HEK293 (cell line): ENCODE data around the gene GALNT10.

Source experiments
- CTCF ChIA-PET: fragments of 350-600 bp; formaldehyde crosslinking; extraction: SDS; loops from one replicate; lab custom pipeline; 2021; ENCODE audit warnings: antibody characterized with exemption; lab: Yijun Ruan, JAX
- POLR2A ChIA-PET: fragments of 300-600 bp; formaldehyde crosslinking; extraction: SDS; loops from one replicate; lab custom pipeline; 2020; ENCODE audit warnings: antibody characterized with exemption, inconsistent platforms; lab: Yijun Ruan, JAX
- H3K27ac ChIP-seq: fragments of 200-500 bp; sonication (Bioruptor generic); 2 replicates; pipeline ENCODE4 v1.5.1; 2014; ENCODE audit warnings: low read depth, low read length, control low read depth, inconsistent platforms; ENCODE audit errors: extremely low read depth
- H3K36me3 ChIP-seq, 2 experiments: fragments of 200-500 bp in 1 of 2; sonication (Bioruptor generic) in 1 of 2; 1 replicate in 1 of 2; 2 replicates in 1 of 2; pipeline ENCODE4 v1.5.1; 2014 to 2017; ENCODE audit warnings: inconsistent platforms in 2 of 2, low read length in 2 of 2; ENCODE audit not compliant: control insufficient read depth in 2 of 2, insufficient read depth in 1 of 2
- H3K4me1 ChIP-seq: fragments of 200-500 bp; sonication (Bioruptor generic); 2 replicates; pipeline ENCODE4 v1.5.1; 2014; ENCODE audit warnings: mild to moderate bottlenecking, low read length, inconsistent platforms; ENCODE audit not compliant: control insufficient read depth, insufficient read depth
- H3K4me3 ChIP-seq: 2 replicates; pipeline ENCODE4 v1.5.1; 2011; ENCODE audit warnings: low read depth, mild to moderate bottlenecking, control low read depth, low read length, moderate library complexity
- H3K9me3 ChIP-seq: fragments of 200-500 bp; sonication (Bioruptor generic); 2 replicates; pipeline ENCODE4 v1.5.1; 2014; ENCODE audit warnings: low read depth, low read length, inconsistent platforms; ENCODE audit not compliant: control insufficient read depth, insufficient read depth
- GLIS2 ChIP-seq: fragments of 450-650 bp; formaldehyde crosslinking; IDR thresholded peaks from 2 replicates; pipeline ENCODE4 v1.5.1; 2016; ENCODE audit warnings: missing biosample characterization, missing genetic modification characterization
- MZF1 ChIP-seq: fragments of 450-650 bp; formaldehyde crosslinking; IDR thresholded peaks from 2 replicates; pipeline ENCODE4 v1.5.1; 2017; ENCODE audit warnings: missing biosample characterization, missing genetic modification characterization, borderline replicate concordance
- ZFP37 ChIP-seq: fragments of 450-650 bp; formaldehyde crosslinking; IDR thresholded peaks from 2 replicates; pipeline ENCODE4 v1.5.1; 2016; ENCODE audit warnings: missing biosample characterization, missing genetic modification characterization
- ZFP69B ChIP-seq: fragments of 450-650 bp; formaldehyde crosslinking; IDR thresholded peaks from 2 replicates; pipeline ENCODE4 v1.5.1; 2016; ENCODE audit warnings: missing biosample characterization, missing genetic modification characterization
- ZNF138 ChIP-seq: fragments of 450-650 bp; formaldehyde crosslinking; IDR thresholded peaks from 2 replicates; pipeline ENCODE4 v1.5.1; 2016; ENCODE audit warnings: missing biosample characterization, missing genetic modification characterization, borderline replicate concordance
- ZNF155 ChIP-seq: fragments of 450-650 bp; formaldehyde crosslinking; IDR thresholded peaks from 2 replicates; pipeline ENCODE4 v1.5.1; 2016; ENCODE audit warnings: missing biosample characterization, missing genetic modification characterization
- ZNF175 ChIP-seq: fragments of 450-650 bp; formaldehyde crosslinking; IDR thresholded peaks from 2 replicates; pipeline ENCODE4 v1.5.1; 2016; ENCODE audit warnings: missing biosample characterization, missing genetic modification characterization
- ZNF248 ChIP-seq: fragments of 450-650 bp; formaldehyde crosslinking; IDR thresholded peaks from 2 replicates; pipeline ENCODE4 v1.5.1; 2017; ENCODE audit warnings: missing biosample characterization, missing genetic modification characterization
- ZNF292 ChIP-seq: fragments of 450-650 bp; formaldehyde crosslinking; IDR thresholded peaks from 2 replicates; pipeline ENCODE4 v1.5.1; 2016; ENCODE audit warnings: low read depth, missing biosample characterization, missing genetic modification characterization, borderline replicate concordance
- ZNF394 ChIP-seq: fragments of 450-650 bp; formaldehyde crosslinking; IDR thresholded peaks from 2 replicates; pipeline ENCODE4 v1.5.1; 2016; ENCODE audit warnings: missing biosample characterization, missing genetic modification characterization, mild to moderate bottlenecking, moderate library complexity, borderline replicate concordance
- ZNF561 ChIP-seq: fragments of 450-650 bp; IDR thresholded peaks from 2 replicates; pipeline ENCODE4 v1.5.1; 2018; ENCODE audit warnings: missing biosample characterization, missing genetic modification characterization, borderline replicate concordance
- ZNF600 ChIP-seq: fragments of 450-650 bp; formaldehyde crosslinking; IDR thresholded peaks from 2 replicates; pipeline ENCODE4 v1.5.1; 2016; ENCODE audit warnings: missing biosample characterization, missing genetic modification characterization
- ZNF777 ChIP-seq: fragments of 450-650 bp; formaldehyde crosslinking; IDR thresholded peaks from 2 replicates; pipeline ENCODE4 v1.5.1; 2017; ENCODE audit warnings: missing biosample characterization, missing genetic modification characterization, borderline replicate concordance
- TF ChIP-seq, protein P1 (sequence below): fragments of 450-650 bp; formaldehyde crosslinking; IDR thresholded peaks from 2 replicates; pipeline ENCODE4 v1.5.1; 2016; ENCODE audit warnings: missing biosample characterization, missing genetic modification characterization
- TF ChIP-seq, protein P2 (sequence below): fragments of 450-650 bp; formaldehyde crosslinking; IDR thresholded peaks from 2 replicates; pipeline ENCODE4 v1.5.1; 2016; ENCODE audit warnings: missing biosample characterization, missing genetic modification characterization
- TF ChIP-seq, protein P3 (sequence below): fragments of 450-650 bp; formaldehyde crosslinking; IDR thresholded peaks from 2 replicates; pipeline ENCODE4 v1.5.1; 2016; ENCODE audit warnings: missing biosample characterization, missing genetic modification characterization
- TF ChIP-seq, protein P4 (sequence below): fragments of 450-650 bp; formaldehyde crosslinking; IDR thresholded peaks from 2 replicates; pipeline ENCODE4 v1.5.1; 2016; ENCODE audit warnings: missing biosample characterization, missing genetic modification characterization
- TF ChIP-seq, protein P5 (sequence below): fragments of 450-650 bp; formaldehyde crosslinking; optimal IDR thresholded peaks from 2 replicates; pipeline ENCODE3; 2016; ENCODE audit warnings: missing biosample characterization, mild to moderate bottlenecking, missing genetic modification characterization
- TF ChIP-seq, protein P6 (sequence below): fragments of 450-650 bp; formaldehyde crosslinking; IDR thresholded peaks from 2 replicates; pipeline ENCODE4 v1.5.1; 2016; ENCODE audit warnings: missing biosample characterization, missing genetic modification characterization, low read depth
- TF ChIP-seq, protein P7 (sequence below): fragments of 450-650 bp; formaldehyde crosslinking; IDR thresholded peaks from 2 replicates; pipeline ENCODE4 v1.5.1; 2017; ENCODE audit warnings: missing biosample characterization, missing genetic modification characterization

GALNT10 gene

DNA sequence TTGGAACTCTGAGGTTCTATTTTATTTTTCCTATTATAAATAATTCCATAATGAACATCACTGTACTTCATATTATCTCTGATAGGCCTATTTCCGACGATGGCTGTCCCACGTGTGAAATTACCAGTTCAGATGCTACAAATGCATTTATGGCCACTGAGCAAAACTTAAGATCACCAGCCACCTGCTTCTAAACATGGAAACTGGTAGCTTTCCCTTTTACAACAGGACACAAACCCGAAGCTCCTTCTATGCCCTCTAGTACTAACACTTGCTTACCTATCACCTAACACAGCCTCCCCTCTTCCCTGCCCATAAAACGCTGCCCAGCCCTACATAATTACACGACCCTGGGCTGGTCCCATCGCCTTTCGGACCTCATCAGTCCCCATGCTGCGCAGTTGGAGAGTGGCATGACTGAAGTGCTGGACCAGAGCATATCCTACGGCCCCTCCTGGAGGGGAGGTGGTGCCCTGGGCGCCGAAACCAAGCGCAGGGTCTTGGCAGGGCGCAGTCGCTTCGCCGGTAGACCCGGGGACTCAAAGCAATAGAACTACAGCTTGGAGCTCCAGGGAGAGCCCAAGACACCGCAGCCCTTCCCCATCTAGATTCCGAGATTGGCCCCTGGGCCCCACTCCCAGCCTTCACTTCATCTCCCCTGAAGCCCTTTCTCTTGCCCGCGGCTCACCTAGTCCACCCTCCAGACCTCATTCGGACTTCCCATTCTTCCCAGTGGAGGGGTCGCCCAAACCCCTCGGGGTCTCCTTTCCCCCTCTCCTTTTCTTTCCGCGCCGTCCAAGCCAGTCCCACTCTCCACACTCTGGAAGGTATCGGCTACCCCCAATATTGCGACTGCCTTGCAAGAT, 254.3 kb downstream of the GALNT10 start:
- Histone ChIP-seq H3K27ac (peak overlapping the region; percentile 65), H3K4me3 (peak overlapping the region; percentile 88), H3K36me3 (peaks cover 8 to 35% of the 10 kb centered on the region in 2 experiments; a peak in 2 of 3 replicates), H3K9me3 (no peaks in the 10 kb centered on the region), H3K4me1 (peaks cover 12% of the 10 kb centered on the region; the same call in 1 of the 2 replicates)
- POLR2A ChIA-PET = no interaction called here
- CTCF ChIA-PET = no interaction called here
- TF ChIP-seq ZNF777 (tag by site-specific recombination) (0 out of 2 replicates have a peak, but pooled peaks have one; percentile 27), ZFP37 (tag by site-specific recombination) (no peak), ZNF292 (tag by site-specific recombination) (no peak), ZNF155 (tag by site-specific recombination) (no peak), ZNF600 (tag by site-specific recombination) (peak; percentile 92), MZF1 (tag by site-specific recombination) (no peak), ZNF394 (tag by site-specific recombination) (no peak), ZFP69B (tag by site-specific recombination) (peak; percentile 64; the same call in 1 of the 2 replicates), ZNF561 (no peak), ZNF175 (tag by site-specific recombination) (no peak), GLIS2 (tag by site-specific recombination) (peak; percentile 64), ZNF138 (tag by site-specific recombination) (no peak), ZNF248 (tag by site-specific recombination) (no peak)
- TF ChIP-seq, protein P1, sequence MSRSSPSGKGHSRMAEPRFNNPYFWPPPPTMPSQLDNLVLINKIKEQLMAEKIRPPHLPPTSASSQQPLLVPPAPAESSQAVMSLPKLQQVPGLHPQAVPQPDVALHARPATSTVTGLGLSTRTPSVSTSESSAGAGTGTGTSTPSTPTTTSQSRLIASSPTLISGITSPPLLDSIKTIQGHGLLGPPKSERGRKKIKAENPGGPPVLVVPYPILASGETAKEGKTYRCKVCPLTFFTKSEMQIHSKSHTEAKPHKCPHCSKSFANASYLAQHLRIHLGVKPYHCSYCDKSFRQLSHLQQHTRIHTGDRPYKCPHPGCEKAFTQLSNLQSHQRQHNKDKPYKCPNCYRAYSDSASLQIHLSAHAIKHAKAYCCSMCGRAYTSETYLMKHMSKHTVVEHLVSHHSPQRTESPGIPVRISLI (tag by site-specific recombination) = no peak
- TF ChIP-seq, protein P2, sequence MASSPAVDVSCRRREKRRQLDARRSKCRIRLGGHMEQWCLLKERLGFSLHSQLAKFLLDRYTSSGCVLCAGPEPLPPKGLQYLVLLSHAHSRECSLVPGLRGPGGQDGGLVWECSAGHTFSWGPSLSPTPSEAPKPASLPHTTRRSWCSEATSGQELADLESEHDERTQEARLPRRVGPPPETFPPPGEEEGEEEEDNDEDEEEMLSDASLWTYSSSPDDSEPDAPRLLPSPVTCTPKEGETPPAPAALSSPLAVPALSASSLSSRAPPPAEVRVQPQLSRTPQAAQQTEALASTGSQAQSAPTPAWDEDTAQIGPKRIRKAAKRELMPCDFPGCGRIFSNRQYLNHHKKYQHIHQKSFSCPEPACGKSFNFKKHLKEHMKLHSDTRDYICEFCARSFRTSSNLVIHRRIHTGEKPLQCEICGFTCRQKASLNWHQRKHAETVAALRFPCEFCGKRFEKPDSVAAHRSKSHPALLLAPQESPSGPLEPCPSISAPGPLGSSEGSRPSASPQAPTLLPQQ (tag by site-specific recombination) = peak; percentile 57; the same call in 1 of the 2 replicates
- TF ChIP-seq, protein P3, sequence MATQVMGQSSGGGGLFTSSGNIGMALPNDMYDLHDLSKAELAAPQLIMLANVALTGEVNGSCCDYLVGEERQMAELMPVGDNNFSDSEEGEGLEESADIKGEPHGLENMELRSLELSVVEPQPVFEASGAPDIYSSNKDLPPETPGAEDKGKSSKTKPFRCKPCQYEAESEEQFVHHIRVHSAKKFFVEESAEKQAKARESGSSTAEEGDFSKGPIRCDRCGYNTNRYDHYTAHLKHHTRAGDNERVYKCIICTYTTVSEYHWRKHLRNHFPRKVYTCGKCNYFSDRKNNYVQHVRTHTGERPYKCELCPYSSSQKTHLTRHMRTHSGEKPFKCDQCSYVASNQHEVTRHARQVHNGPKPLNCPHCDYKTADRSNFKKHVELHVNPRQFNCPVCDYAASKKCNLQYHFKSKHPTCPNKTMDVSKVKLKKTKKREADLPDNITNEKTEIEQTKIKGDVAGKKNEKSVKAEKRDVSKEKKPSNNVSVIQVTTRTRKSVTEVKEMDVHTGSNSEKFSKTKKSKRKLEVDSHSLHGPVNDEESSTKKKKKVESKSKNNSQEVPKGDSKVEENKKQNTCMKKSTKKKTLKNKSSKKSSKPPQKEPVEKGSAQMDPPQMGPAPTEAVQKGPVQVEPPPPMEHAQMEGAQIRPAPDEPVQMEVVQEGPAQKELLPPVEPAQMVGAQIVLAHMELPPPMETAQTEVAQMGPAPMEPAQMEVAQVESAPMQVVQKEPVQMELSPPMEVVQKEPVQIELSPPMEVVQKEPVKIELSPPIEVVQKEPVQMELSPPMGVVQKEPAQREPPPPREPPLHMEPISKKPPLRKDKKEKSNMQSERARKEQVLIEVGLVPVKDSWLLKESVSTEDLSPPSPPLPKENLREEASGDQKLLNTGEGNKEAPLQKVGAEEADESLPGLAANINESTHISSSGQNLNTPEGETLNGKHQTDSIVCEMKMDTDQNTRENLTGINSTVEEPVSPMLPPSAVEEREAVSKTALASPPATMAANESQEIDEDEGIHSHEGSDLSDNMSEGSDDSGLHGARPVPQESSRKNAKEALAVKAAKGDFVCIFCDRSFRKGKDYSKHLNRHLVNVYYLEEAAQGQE (tag by site-specific recombination) = peak; percentile 82
- TF ChIP-seq, protein P4, sequence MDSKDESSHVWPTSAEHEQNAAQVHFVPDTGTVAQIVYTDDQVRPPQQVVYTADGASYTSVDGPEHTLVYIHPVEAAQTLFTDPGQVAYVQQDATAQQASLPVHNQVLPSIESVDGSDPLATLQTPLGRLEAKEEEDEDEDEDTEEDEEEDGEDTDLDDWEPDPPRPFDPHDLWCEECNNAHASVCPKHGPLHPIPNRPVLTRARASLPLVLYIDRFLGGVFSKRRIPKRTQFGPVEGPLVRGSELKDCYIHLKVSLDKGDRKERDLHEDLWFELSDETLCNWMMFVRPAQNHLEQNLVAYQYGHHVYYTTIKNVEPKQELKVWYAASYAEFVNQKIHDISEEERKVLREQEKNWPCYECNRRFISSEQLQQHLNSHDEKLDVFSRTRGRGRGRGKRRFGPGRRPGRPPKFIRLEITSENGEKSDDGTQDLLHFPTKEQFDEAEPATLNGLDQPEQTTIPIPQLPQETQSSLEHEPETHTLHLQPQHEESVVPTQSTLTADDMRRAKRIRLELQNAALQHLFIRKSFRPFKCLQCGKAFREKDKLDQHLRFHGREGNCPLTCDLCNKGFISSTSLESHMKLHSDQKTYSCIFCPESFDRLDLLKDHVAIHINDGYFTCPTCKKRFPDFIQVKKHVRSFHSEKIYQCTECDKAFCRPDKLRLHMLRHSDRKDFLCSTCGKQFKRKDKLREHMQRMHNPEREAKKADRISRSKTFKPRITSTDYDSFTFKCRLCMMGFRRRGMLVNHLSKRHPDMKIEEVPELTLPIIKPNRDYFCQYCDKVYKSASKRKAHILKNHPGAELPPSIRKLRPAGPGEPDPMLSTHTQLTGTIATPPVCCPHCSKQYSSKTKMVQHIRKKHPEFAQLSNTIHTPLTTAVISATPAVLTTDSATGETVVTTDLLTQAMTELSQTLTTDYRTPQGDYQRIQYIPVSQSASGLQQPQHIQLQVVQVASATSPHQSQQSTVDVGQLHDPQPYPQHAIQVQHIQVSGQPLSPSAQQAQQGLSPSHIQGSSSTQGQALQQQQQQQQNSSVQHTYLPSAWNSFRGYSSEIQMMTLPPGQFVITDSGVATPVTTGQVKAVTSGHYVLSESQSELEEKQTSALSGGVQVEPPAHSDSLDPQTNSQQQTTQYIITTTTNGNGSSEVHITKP (tag by site-specific recombination) = peak; percentile 99
- TF ChIP-seq, protein P5, sequence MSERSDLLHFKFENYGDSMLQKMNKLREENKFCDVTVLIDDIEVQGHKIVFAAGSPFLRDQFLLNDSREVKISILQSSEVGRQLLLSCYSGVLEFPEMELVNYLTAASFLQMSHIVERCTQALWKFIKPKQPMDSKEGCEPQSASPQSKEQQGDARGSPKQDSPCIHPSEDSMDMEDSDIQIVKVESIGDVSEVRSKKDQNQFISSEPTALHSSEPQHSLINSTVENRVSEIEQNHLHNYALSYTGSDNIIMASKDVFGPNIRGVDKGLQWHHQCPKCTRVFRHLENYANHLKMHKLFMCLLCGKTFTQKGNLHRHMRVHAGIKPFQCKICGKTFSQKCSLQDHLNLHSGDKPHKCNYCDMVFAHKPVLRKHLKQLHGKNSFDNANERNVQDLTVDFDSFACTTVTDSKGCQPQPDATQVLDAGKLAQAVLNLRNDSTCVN (tag by site-specific recombination) = peak; percentile 21
- TF ChIP-seq, protein P6, sequence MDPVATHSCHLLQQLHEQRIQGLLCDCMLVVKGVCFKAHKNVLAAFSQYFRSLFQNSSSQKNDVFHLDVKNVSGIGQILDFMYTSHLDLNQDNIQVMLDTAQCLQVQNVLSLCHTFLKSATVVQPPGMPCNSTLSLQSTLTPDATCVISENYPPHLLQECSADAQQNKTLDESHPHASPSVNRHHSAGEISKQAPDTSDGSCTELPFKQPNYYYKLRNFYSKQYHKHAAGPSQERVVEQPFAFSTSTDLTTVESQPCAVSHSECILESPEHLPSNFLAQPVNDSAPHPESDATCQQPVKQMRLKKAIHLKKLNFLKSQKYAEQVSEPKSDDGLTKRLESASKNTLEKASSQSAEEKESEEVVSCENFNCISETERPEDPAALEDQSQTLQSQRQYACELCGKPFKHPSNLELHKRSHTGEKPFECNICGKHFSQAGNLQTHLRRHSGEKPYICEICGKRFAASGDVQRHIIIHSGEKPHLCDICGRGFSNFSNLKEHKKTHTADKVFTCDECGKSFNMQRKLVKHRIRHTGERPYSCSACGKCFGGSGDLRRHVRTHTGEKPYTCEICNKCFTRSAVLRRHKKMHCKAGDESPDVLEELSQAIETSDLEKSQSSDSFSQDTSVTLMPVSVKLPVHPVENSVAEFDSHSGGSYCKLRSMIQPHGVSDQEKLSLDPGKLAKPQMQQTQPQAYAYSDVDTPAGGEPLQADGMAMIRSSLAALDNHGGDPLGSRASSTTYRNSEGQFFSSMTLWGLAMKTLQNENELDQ (tag by site-specific recombination) = no peak
- TF ChIP-seq, protein P7, sequence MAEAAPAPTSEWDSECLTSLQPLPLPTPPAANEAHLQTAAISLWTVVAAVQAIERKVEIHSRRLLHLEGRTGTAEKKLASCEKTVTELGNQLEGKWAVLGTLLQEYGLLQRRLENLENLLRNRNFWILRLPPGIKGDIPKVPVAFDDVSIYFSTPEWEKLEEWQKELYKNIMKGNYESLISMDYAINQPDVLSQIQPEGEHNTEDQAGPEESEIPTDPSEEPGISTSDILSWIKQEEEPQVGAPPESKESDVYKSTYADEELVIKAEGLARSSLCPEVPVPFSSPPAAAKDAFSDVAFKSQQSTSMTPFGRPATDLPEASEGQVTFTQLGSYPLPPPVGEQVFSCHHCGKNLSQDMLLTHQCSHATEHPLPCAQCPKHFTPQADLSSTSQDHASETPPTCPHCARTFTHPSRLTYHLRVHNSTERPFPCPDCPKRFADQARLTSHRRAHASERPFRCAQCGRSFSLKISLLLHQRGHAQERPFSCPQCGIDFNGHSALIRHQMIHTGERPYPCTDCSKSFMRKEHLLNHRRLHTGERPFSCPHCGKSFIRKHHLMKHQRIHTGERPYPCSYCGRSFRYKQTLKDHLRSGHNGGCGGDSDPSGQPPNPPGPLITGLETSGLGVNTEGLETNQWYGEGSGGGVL (tag by site-specific recombination) = peak; percentile 35; the same call in 1 of the 2 replicates
